OCI-LY1 (cell line): Measurements from ENCODE around the gene USP49.

ENCODE experiments used
- H2AFZ ChIP-seq: fragments of 200-600 bp; sonication (generic), shearing (Covaris generic); 2 replicates; pipeline ENCODE4 v1.6.0; 2014; ENCODE audit warnings: antibody characterized with exemption, mild to moderate bottlenecking, low read length
- H3F3A ChIP-seq: fragments of 200-600 bp; sonication (generic), shearing (Covaris generic); 2 replicates; pipeline ENCODE4 v1.6.0; 2014; ENCODE audit warnings: mild to moderate bottlenecking, antibody characterized with exemption, low read length, moderate library complexity; ENCODE audit not compliant: insufficient read depth
- H3K27ac ChIP-seq: fragments of 200-600 bp; sonication (generic); 2 replicates; pipeline ENCODE4 v1.5.1; 2014; ENCODE audit warnings: low read length, mixed run types, mild to moderate bottlenecking, low read depth; ENCODE audit not compliant: poor library complexity, severe bottlenecking
- H3K27me3 ChIP-seq: fragments of 200-600 bp; sonication (generic); 2 replicates; pipeline ENCODE4 v1.6.0; 2014; ENCODE audit warnings: antibody characterized with exemption, mild to moderate bottlenecking, low read length, moderate library complexity; ENCODE audit not compliant: insufficient read depth
- H3K36me3 ChIP-seq: fragments of 200-600 bp; sonication (generic); 2 replicates; pipeline ENCODE4 v1.6.1; 2014; ENCODE audit warnings: mild to moderate bottlenecking, antibody characterized with exemption, low read length, moderate library complexity, mixed read lengths; ENCODE audit not compliant: insufficient read depth
- H3K4me1 ChIP-seq: fragments of 200-600 bp; sonication (generic); 2 replicates; pipeline ENCODE4 v1.5.1; 2014; ENCODE audit warnings: mild to moderate bottlenecking, low read length, moderate library complexity; ENCODE audit not compliant: insufficient read depth, severe bottlenecking
- H3K4me2 ChIP-seq: fragments of 200-600 bp; sonication (generic), shearing (Covaris generic); 2 replicates; pipeline ENCODE4 v1.6.1; 2014; ENCODE audit warnings: low read length
- H3K4me3 ChIP-seq: fragments of 200-600 bp; sonication (generic); 2 replicates; pipeline ENCODE4 v1.5.1; 2014; ENCODE audit warnings: low read length, low read depth, mild to moderate bottlenecking, mixed read lengths; ENCODE audit not compliant: poor library complexity, severe bottlenecking
- H3K79me2 ChIP-seq: fragments of 200-600 bp; shearing (Covaris generic); 2 replicates; pipeline ENCODE4 v1.6.1; 2016; ENCODE audit warnings: mixed run types, low read length, mixed read lengths; ENCODE audit not compliant: insufficient read depth
- H3K9ac ChIP-seq: fragments of 200-600 bp; sonication (generic), shearing (Covaris generic); 2 replicates; pipeline ENCODE4 v1.6.1; 2014; ENCODE audit warnings: mild to moderate bottlenecking, low read length, mixed read lengths
- H3K9me2 ChIP-seq: fragments of 200-600 bp; sonication (generic), shearing (Covaris generic); 2 replicates; pipeline ENCODE4 v1.6.1; 2014; ENCODE audit warnings: low read depth, mild to moderate bottlenecking, low read length, mixed read lengths
- H3K9me3 ChIP-seq: fragments of 200-600 bp; shearing (Covaris generic); 2 replicates; pipeline ENCODE4 v1.6.1; 2014; ENCODE audit warnings: low read length, mixed read lengths
- H4K20me1 ChIP-seq: fragments of 200-600 bp; sonication (generic), shearing (Covaris generic); 2 replicates; pipeline ENCODE4 v1.6.0; 2016; ENCODE audit warnings: mild to moderate bottlenecking, low read length; ENCODE audit not compliant: insufficient read depth
- EZH2 ChIP-seq: fragments of 200-600 bp; sonication (generic), shearing (Covaris generic); IDR thresholded peaks from 2 replicates; pipeline ENCODE4 v1.8.0; 2017; ENCODE audit warnings: borderline replicate concordance, mixed run types, mild to moderate bottlenecking, antibody characterized with exemption, low read length, moderate library complexity, mixed read lengths
- TF ChIP-seq, protein P1 (sequence below): fragments of 200-600 bp; sonication (generic), shearing (Covaris generic); IDR thresholded peaks from 2 replicates; pipeline ENCODE4 v1.5.1; 2017; ENCODE audit warnings: mild to moderate bottlenecking, antibody characterized with exemption, low read length, moderate library complexity, mixed read lengths

Gene USP49

DNA sequence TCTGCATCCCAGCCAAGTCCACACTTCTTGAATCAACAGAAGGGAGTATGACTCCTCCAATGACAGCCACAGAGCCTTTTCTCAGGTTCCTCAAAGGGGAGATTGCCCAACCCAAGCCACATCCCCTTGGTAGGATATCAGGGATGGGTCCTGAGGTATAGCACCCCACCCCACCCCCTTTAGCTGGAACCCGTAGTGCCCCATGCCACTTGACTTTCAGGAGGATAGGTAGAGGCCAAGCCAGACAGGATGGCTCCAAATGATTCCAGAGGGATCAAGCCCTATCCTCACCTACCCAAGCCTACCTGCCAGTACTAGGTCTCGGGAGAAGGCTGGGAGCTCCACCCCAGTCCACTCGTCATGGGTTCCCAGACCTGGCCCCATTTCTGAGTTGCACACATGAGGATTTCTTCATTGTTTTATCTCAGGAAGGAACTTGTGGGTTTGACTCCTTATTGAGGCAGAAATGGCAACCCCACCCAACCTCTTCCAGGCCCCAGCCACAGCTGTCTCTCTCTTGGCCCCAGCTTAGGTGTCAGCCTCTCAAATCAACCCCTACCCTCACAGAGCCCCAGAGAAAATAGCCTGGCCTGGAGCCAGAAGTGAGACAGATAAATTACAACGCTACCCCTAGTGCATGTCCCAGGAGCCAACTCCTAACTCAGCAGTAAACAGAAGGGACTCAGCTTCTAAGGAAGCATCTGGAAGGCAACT, 42.8 kb upstream of the USP49 start:
- H3K36me3 ChIP-seq, result peaks cover 43% of the 10 kb centered on the region
- no peak for TF ChIP-seq EZH2
- TF ChIP-seq, protein P1, sequence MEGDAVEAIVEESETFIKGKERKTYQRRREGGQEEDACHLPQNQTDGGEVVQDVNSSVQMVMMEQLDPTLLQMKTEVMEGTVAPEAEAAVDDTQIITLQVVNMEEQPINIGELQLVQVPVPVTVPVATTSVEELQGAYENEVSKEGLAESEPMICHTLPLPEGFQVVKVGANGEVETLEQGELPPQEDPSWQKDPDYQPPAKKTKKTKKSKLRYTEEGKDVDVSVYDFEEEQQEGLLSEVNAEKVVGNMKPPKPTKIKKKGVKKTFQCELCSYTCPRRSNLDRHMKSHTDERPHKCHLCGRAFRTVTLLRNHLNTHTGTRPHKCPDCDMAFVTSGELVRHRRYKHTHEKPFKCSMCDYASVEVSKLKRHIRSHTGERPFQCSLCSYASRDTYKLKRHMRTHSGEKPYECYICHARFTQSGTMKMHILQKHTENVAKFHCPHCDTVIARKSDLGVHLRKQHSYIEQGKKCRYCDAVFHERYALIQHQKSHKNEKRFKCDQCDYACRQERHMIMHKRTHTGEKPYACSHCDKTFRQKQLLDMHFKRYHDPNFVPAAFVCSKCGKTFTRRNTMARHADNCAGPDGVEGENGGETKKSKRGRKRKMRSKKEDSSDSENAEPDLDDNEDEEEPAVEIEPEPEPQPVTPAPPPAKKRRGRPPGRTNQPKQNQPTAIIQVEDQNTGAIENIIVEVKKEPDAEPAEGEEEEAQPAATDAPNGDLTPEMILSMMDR, result no peak
- H3K4me1 ChIP-seq, result peaks cover 39% of the 10 kb centered on the region
- H3K27me3 ChIP-seq, result no peaks in the 10 kb centered on the region
- no peaks in the 10 kb centered on the region for H3K79me2 ChIP-seq
- H3K9ac ChIP-seq, result no peak overlapping the region
- no peaks in the 10 kb centered on the region for H3K9me2 ChIP-seq
- no peak overlapping the region for H3K4me2 ChIP-seq
- H2AFZ ChIP-seq, result no peak overlapping the region
- no peaks in the 10 kb centered on the region for H4K20me1 ChIP-seq
- no peaks in the 10 kb centered on the region for H3K9me3 ChIP-seq
- H3K4me3 ChIP-seq, result no peak overlapping the region
- H3F3A ChIP-seq, result no peaks in the 10 kb centered on the region; the same call in 1 of the 2 replicates
- peak overlapping the region; percentile 18 for H3K27ac ChIP-seq

DNA sequence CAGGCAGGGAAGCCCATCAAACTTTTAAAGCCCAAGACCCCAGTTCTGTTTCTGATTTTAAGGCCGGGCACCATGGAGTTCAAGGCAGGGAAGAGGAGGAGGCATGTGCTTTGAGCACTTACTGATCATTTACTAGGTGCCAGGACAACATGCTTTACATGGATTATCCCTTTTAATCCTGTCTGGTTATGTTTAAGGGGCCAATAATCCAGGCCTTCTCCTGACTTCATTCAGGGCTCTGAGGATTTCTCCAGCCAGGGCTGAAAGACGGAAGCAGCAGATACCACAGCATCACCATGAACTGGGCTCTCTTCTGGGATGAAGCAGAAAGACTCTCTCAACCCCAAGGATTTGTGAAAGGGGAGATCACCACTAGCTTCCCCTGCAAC, 42.3 kb upstream of the USP49 start:
- Histone ChIP-seq H3K27ac (no peak overlapping the region), H3K4me2 (no peak overlapping the region), H3K4me3 (no peak overlapping the region), H3K27me3 (no peaks in the 10 kb centered on the region), H3K4me1 (peaks cover 37% of the 10 kb centered on the region), H3F3A (no peaks in the 10 kb centered on the region; the same call in 1 of the 2 replicates), H4K20me1 (no peaks in the 10 kb centered on the region), H2AFZ (no peak overlapping the region), H3K9me3 (no peaks in the 10 kb centered on the region), H3K9ac (no peak overlapping the region), H3K36me3 (peaks cover 48% of the 10 kb centered on the region), H3K79me2 (no peaks in the 10 kb centered on the region), H3K9me2 (no peaks in the 10 kb centered on the region)
- TF ChIP-seq EZH2, result no peak
- TF ChIP-seq, protein P1, result no peak

DNA sequence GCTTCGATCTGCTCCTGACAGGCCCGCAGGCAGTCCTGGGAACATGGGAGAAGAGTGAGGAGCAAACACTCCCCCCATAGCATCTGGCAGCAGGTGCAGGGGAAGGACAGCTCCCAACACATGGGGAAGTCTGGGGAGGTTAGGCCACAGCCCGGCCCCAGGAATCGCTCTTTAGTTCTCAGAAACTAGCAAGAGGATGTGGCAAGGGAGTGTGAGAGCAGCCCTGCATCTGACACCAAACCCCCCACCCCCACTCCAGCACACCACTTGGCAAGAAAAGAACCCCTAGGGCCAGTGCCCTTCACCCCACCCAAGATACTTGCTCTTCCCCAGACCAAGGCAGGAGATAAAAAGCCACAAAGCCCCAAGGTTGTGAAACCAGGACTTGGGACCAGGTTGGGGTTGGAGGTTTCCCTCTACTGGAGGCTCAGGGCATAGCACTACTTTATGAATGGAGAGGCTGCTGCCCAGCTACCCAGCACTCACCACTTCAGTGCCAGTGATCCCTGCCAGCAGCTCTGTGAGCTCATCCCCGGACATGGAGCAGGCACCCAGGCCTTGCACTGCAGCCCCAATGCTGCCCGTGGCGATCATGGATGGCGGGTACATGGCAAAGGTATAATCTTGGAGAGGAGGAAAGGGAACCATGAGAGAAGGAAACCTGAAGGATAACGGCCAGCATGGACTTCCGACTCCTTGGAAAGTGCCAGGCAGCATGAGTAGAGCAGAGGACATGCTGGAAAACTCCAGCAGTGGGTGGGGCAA, 41.1 kb upstream of the USP49 start:
- no peak overlapping the region for H3K9ac ChIP-seq
- H3K4me1 ChIP-seq, result peaks cover 30% of the 10 kb centered on the region

More for the DNA sequence above, 41.1 kb upstream of the USP49 start:
- Histone ChIP-seq H3F3A (no peaks in the 10 kb centered on the region; the same call in 1 of the 2 replicates), H2AFZ (no peak overlapping the region), H3K36me3 (peaks cover 60% of the 10 kb centered on the region), H3K4me3 (no peak overlapping the region), H3K9me2 (no peaks in the 10 kb centered on the region), H3K27me3 (no peaks in the 10 kb centered on the region), H4K20me1 (no peaks in the 10 kb centered on the region), H3K9me3 (no peaks in the 10 kb centered on the region), H3K27ac (peak overlapping the region; percentile 52), H3K79me2 (no peaks in the 10 kb centered on the region), H3K4me2 (no peak overlapping the region)
- TF ChIP-seq, protein P1, result peak; percentile 75
- no peak for TF ChIP-seq EZH2
